ENCODE results near the gene CCDC88C. TPM values are rescaled to one million over a fixed set of nuclear protein-coding genes. Genes with fewer than 3 reads are reported as not detected.
"Not testable (repeated sequence)": the region's sequence is repeated elsewhere in the genome, so short reads cannot be mapped to it uniquely, and the experiment has no call there.

The CCDC88C gene
- total RNA-seq, 6 experiments from 2014 or later = 0.09 to 0.61 (median 0.19) TPM; not detected in 3

DNA sequence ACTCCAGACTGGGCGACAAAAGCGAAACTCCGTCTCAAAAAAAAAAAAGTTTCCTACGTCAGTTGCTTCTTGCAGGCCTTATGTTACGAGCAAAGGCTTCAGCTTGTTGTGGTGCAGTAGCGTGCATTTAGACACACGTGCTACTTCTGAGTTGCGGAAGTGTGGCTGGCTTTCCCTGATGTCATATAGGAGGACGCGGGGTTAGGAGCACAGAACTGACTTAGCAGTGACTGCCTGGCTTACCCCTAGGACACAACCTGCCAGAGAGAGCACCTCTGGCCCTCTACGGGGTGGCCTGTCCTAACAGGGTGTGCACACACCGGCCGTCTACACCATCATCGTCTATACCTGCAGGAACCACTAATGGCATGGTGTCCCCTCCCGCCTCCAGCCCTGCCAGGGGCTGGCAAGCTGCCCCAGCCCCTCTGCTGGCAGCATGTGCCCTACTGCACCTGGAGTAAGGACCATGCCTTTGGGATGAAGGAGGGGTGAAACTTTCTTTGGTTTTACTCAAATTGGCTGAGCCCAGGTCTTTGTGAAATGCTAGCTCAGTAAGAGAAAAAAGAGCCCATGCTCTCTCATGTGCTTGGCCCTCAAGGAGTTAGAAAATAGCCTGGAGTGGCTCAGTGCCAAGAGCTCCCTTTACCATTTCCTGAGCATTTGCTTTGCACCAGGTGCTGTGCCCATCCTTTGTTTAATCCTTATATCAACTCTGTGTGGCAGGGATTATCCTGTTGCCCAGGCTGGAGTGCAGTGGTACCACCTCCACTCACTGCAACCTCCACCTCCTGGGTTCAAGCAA lies 171.4 kb downstream of the CCDC88C start:
- peaks cover 8% of the 10 kb centered on the region for H3K36me3 Mint-ChIP-seq (ENCODE audit: low read depth)
- H3K4me1 Mint-ChIP-seq (ENCODE audit: low read depth) = peaks cover 54% of the 10 kb centered on the region
- H3K27me3 Mint-ChIP-seq (ENCODE audit: insufficient read depth) = no peaks in the 10 kb centered on the region; the same call in 1 of the 2 replicates

DNA sequence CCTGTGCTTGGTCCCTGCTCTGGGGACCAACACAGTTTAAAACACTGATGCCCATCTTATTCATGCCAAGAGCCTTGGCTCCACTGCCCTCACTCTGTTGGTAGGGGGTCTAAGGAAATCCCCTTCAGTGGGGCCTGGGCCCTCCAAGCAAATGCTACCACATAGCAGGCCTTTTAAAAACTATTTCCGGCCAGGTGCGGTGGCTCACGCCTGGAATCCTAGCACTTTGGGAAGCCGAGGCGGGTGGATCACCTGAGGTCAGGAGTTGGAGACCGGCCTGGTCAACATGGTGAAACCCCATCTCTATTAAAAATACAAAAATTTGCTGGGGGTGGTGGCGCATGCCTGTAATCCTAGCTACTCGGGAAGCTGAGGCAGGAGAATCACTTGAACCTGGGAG lies 172.0 kb downstream of the CCDC88C start:
- not testable (repeated sequence) for H3K36me3 Mint-ChIP-seq (ENCODE audit: low read depth); H3K4me3 Mint-ChIP-seq; H3K9me3 Mint-ChIP-seq; H3K27me3 Mint-ChIP-seq (ENCODE audit: insufficient read depth); DNase-seq; H3K27ac Mint-ChIP-seq
- peaks cover 50% of the 10 kb centered on the region for H3K4me1 Mint-ChIP-seq (ENCODE audit: low read depth)

More for the DNA sequence above, 171.4 kb downstream of the CCDC88C start:
- Mint-ChIP-seq H3K4me3 (no peak overlapping the region), H3K9me3 (peaks cover 3% of the 10 kb centered on the region; the same call in 1 of the 2 replicates), H3K27ac (no peak overlapping the region)
- DNase-seq = no peak
- TF ChIP-seq, protein P1, sequence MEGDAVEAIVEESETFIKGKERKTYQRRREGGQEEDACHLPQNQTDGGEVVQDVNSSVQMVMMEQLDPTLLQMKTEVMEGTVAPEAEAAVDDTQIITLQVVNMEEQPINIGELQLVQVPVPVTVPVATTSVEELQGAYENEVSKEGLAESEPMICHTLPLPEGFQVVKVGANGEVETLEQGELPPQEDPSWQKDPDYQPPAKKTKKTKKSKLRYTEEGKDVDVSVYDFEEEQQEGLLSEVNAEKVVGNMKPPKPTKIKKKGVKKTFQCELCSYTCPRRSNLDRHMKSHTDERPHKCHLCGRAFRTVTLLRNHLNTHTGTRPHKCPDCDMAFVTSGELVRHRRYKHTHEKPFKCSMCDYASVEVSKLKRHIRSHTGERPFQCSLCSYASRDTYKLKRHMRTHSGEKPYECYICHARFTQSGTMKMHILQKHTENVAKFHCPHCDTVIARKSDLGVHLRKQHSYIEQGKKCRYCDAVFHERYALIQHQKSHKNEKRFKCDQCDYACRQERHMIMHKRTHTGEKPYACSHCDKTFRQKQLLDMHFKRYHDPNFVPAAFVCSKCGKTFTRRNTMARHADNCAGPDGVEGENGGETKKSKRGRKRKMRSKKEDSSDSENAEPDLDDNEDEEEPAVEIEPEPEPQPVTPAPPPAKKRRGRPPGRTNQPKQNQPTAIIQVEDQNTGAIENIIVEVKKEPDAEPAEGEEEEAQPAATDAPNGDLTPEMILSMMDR (IDR thresholded peaks at IDR 0.05) = no peak

DNA sequence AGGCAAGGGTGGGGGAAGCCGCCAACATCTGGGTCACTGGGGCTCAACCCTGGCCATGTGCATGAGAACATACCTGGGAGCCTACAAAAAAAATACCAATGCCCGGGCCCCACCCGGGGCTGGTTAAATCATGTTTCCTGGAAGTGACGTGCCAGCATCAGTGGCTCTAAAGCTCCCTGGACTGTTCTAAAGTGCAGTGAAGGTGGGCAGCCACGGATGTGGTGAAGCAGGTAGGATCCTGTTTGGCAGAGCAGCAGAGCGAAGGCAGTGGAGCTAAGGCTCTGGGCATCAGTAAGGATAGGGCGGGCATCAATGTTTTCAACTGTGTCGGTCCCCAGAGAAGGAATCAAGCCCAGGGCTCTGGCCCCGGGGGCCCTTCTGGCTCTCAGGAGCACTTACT lies 172.6 kb downstream of the CCDC88C start:
- TF ChIP-seq, protein P1 (IDR thresholded peaks at IDR 0.05) = no peak
- Mint-ChIP-seq H3K27me3 (ENCODE audit: insufficient read depth) (no peaks in the 10 kb centered on the region; the same call in 1 of the 2 replicates), H3K27ac (peak overlapping the region; percentile 84), H3K36me3 (ENCODE audit: low read depth) (peaks cover 8% of the 10 kb centered on the region), H3K9me3 (peaks cover 3% of the 10 kb centered on the region; the same call in 1 of the 2 replicates), H3K4me1 (ENCODE audit: low read depth) (peaks cover 44% of the 10 kb centered on the region), H3K4me3 (peak overlapping the region; percentile 81)
- DNase-seq = no peak

DNA sequence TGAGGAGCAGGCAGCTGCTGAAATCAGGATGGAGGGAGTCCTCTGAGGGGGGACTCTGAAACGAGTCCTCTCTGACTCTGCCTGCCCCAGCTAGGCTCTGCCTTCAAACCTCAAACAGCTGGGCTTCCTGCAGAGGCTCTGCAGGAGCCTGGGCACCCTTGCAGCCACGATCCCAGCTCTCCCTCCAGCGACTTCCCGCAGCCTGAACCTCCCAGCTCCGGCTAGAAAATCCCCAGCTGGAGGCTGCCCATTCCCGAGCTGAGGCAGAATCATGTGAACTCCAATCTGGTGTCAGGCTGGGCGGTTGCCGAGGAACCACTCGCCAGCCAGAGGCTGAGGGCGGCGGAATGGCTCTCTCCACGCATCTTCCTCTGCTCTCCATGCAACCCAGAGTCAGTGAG lies 173.1 kb downstream of the CCDC88C start, which contains the start of gene GPR68:
TSS of gene GPR68 (minus strand) at position 204 of the 401 bp plus-strand sequence. CDS start 9,654 bp downstream, outside the sequence.
- peak; percentile 65 for DNase-seq
- H3K36me3 Mint-ChIP-seq (ENCODE audit: low read depth) = peaks cover 12% of the 10 kb centered on the region
- peak within 1 kb of the TSS; percentile 84 for H3K27ac Mint-ChIP-seq
- H3K4me3 Mint-ChIP-seq = peak within 1 kb of the TSS; percentile 81
- peaks cover 7% of the 10 kb centered on the region; the same call in 1 of the 2 replicates for H3K9me3 Mint-ChIP-seq
- H3K27me3 Mint-ChIP-seq (ENCODE audit: insufficient read depth) = no peaks in the 10 kb centered on the region; the same call in 1 of the 2 replicates
- TF ChIP-seq, protein P1 (IDR thresholded peaks at IDR 0.05) = no peak
- peaks cover 39% of the 10 kb centered on the region for H3K4me1 Mint-ChIP-seq (ENCODE audit: low read depth)

DNA sequence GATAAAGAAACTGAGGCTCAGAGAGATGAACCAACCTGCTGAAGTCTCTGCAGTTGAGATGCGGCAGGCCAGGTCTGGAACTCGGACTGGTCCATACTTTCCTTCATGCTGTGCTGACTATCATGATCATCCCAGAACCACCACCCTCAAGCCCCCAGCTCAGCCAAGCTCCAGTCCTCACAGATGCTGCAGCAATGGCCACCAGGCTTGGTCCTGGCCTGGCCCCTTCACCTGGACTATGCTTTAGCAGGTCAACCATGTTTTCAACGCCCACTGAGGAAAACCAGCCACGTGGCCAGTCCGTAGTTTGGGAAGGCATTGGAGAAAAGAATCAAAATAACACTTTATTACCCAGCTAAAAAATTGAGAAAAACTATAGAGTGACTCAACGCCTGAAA lies 174.5 kb downstream of the CCDC88C start:
- TF ChIP-seq, protein P1 (IDR thresholded peaks at IDR 0.05) = no peak
- H3K4me1 Mint-ChIP-seq (ENCODE audit: low read depth) = peaks cover 41% of the 10 kb centered on the region
- H3K9me3 Mint-ChIP-seq = peaks cover 9% of the 10 kb centered on the region; the same call in 1 of the 2 replicates
- peaks cover 18% of the 10 kb centered on the region for H3K36me3 Mint-ChIP-seq (ENCODE audit: low read depth)
- no peak for DNase-seq
- H3K27ac Mint-ChIP-seq = peak overlapping the region; percentile 84
- peak overlapping the region; percentile 81 for H3K4me3 Mint-ChIP-seq
- no peaks in the 10 kb centered on the region for H3K27me3 Mint-ChIP-seq (ENCODE audit: insufficient read depth)

DNA sequence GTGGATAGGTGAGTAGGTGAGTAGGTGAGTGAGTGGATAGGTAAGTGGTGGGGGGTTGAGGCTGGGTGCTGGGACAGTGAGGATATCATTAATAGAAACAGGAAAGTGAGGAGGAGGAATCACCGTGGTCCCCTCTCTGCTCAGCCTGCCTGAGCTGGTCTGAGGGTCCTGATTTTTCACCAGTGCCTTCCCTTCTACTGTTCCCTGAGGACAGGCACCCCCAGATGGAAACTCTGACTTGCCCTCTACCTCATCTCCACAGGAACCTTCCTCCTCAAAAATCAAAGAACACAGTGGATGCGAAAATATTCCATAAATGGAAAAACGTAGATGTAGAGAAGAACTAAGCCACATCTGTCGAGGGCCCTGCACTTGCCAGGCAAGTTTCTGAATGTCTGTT lies 175.0 kb downstream of the CCDC88C start:
- Mint-ChIP-seq H3K4me1 (ENCODE audit: low read depth) (peaks cover 41% of the 10 kb centered on the region), H3K27me3 (ENCODE audit: insufficient read depth) (no peaks in the 10 kb centered on the region), H3K4me3 (peak overlapping the region; percentile 81), H3K9me3 (peaks cover 9% of the 10 kb centered on the region; the same call in 1 of the 2 replicates), H3K36me3 (ENCODE audit: low read depth) (peaks cover 18% of the 10 kb centered on the region), H3K27ac (peak overlapping the region; percentile 84)
- no peak for DNase-seq
- TF ChIP-seq, protein P1 (IDR thresholded peaks at IDR 0.05) = no peak

All from HFFc6 (cell line).